Measurements from ENCODE around the gene HSPA4.

HSPA4 gene

DNA sequence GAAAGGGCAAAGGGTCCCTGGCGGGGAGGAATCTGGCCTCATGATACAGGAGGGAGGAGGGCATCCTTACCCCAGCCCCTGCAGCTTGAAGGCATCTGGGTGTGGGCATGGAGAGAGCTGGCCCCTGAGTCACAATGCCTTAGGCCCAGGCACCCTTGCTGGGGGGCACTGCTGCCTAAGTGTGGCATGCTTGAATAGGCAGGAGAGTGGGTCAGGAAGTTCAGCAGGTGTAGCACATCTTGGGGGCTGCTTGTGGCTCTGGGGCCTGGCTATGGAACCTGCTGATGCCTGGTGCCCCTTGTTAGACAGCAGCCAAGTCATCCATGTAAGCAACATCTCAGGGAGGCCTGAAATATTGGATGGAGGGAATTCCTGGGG lies 63.1 kb downstream of the HSPA4 start:
- Mint-ChIP-seq H3K27me3 (peaks cover 8% of the 10 kb centered on the region), H3K27ac (no peak overlapping the region), H3K4me3 (no peak overlapping the region), H3K4me1 (ENCODE audit: low read depth) (no peaks in the 10 kb centered on the region), H3K36me3 (ENCODE audit: low read depth) (no peaks in the 10 kb centered on the region), H3K9me3 (no peaks in the 10 kb centered on the region)
- intact Hi-C loops (cut with micrococcal nuclease): loop anchor here (5.0 kb wide), 3 partner anchors 132 to 827 kb away; no protein-coding TSS in a partner anchor

DNA sequence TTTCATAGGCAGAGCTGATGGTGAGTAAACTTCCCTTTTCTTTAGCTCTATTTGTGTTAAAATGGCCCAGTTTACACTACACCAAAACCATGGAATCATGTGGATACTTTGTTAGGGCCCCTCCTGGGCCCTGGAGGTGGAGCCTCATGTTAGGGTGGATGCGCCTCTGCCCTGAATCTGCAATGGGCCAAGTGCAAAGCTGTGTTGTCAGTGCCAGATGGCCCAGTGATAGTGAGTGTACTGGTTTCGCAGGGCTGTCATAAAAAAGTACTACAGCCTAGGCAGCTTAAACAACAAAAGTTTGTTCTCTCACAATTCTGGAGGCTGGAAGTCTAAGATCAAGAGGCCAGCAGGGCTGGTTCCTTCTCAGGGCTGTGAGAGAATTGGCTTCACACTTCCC lies 64.8 kb downstream of the HSPA4 start:
- H3K4me3 Mint-ChIP-seq: no peak overlapping the region
- intact Hi-C loops (cut with micrococcal nuclease): no loop called here
- H3K36me3 Mint-ChIP-seq (ENCODE audit: low read depth): no peaks in the 10 kb centered on the region
- no peaks in the 10 kb centered on the region for H3K9me3 Mint-ChIP-seq
- H3K4me1 Mint-ChIP-seq (ENCODE audit: low read depth): no peaks in the 10 kb centered on the region
- H3K27me3 Mint-ChIP-seq: no peaks in the 10 kb centered on the region
- H3K27ac Mint-ChIP-seq: no peak overlapping the region

DNA sequence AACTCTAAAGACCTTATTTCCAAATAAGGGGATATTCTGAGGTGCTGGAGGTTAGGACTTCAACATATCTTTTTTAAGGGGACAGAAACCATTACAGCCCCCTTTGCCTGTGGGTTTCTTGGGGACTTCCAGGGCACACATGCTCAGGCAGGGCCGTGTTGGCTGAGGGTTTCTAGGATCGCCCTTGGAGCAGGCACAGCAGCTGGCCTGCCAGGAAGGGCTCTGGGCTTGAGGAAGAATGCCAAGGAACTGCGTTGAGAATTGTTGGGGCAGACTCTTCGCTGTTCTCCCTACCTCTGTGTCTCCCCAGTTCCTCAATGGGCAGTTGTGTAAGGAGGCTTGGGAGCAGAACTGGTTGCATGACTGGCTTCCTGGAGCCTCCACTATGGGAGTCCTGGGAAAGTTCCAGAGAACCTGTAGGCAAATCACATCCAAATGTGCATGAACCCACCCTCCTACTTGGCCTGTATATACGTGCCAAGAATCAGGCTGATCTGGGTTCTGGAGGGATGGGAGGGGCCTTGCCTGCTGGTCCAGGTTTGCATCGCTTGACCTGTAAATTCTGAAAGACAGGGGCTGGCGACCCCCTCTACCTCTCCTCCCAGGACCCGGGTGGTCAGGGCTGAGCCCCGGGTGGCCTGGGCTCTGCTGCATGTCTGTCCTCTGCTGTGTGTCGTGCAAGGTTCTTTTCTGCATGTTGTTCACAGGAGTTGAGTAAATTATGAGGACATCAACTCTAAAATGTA lies 65.5 kb downstream of the HSPA4 start:
- no peaks in the 10 kb centered on the region for H3K27me3 Mint-ChIP-seq
- intact Hi-C loops (cut with micrococcal nuclease): no loop called here
- H3K27ac Mint-ChIP-seq: no peak overlapping the region
- no peak overlapping the region for H3K4me3 Mint-ChIP-seq
- H3K9me3 Mint-ChIP-seq: no peaks in the 10 kb centered on the region
- no peaks in the 10 kb centered on the region for H3K36me3 Mint-ChIP-seq (ENCODE audit: low read depth)
- H3K4me1 Mint-ChIP-seq (ENCODE audit: low read depth): no peaks in the 10 kb centered on the region

DNA sequence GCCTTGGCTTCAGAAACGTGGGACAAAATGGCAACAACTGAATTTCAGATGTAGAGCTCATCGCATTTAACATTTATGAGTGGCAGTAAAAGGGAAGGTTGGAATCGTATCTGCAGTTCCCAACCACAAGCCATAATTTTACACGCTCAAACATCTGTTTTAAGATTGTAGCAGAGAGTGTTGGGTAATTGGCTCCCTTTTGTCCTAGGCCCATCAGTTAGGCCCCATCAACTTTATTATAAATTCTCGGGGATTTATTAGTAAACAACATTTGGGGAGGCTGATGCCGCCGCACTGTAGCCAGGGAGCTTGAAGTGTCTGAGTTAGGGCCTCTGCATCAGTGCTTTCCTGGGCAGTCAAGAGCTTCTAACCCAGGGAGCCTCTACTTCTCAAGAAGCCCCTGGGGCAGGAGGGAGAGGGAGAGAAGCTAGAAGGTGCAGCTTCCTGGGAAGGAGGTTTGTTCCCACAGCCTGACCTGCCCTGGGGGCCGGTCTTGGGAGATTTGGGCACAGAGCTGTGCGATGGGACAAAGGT lies 66.2 kb downstream of the HSPA4 start:
- no peaks in the 10 kb centered on the region for H3K36me3 Mint-ChIP-seq (ENCODE audit: low read depth)
- no peaks in the 10 kb centered on the region for H3K9me3 Mint-ChIP-seq
- H3K4me3 Mint-ChIP-seq: no peak overlapping the region
- no peaks in the 10 kb centered on the region for H3K4me1 Mint-ChIP-seq (ENCODE audit: low read depth)
- H3K27me3 Mint-ChIP-seq: no peaks in the 10 kb centered on the region
- intact Hi-C loops (cut with micrococcal nuclease): no loop called here
- no peak overlapping the region for H3K27ac Mint-ChIP-seq

DNA sequence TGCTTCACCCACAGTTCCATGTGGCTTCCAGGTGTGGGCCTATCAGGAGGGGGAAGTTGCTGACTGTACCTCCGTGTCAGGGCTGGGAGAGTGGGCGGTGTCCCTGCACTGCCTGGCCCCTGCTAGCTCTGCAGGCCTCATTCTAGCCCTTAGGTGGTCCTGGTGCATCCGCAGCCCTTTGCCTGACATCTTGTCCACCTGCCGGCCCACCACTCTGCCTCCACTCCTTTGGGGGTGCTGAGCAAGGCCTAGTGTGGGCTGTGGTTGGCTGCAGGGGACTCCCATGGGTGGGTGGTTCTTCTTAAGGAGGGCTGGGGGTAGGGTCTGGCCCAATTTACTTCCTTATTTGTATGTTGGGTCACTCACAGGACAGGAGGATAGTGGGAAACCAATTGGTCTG lies 66.9 kb downstream of the HSPA4 start:
- Mint-ChIP-seq H3K4me1 (ENCODE audit: low read depth) (no peaks in the 10 kb centered on the region), H3K36me3 (ENCODE audit: low read depth) (no peaks in the 10 kb centered on the region), H3K27me3 (no peaks in the 10 kb centered on the region), H3K27ac (no peak overlapping the region), H3K9me3 (no peaks in the 10 kb centered on the region), H3K4me3 (no peak overlapping the region)
- intact Hi-C loops (cut with micrococcal nuclease): no loop called here

DNA sequence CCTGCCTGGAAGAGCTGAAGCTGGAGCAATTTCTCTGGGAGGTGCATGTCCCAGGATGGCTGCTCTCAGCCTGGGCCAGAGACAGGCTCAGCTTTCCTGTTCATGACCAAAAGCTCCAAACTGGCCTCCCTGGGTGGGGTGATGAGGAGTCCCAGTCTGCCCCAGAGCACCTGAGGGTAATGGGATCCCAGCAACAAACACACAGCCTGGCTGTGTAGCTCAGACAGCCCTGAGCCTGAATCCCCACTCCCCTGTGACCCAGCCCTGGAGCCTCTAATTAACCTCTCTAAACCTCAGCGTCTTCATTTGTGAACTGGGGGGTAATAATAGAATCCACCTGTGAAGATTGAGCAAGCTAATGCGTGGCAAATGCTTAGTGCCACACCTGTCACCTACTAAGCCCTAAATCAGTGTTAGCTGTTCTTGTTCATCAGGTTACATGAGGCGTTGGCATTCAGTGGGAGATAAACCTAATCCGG lies 67.5 kb downstream of the HSPA4 start:
- intact Hi-C loops (cut with micrococcal nuclease): no loop called here
- no peaks in the 10 kb centered on the region for H3K9me3 Mint-ChIP-seq
- H3K4me3 Mint-ChIP-seq: no peak overlapping the region
- H3K27ac Mint-ChIP-seq: no peak overlapping the region
- no peaks in the 10 kb centered on the region for H3K36me3 Mint-ChIP-seq (ENCODE audit: low read depth)
- no peaks in the 10 kb centered on the region for H3K27me3 Mint-ChIP-seq
- no peaks in the 10 kb centered on the region for H3K4me1 Mint-ChIP-seq (ENCODE audit: low read depth)

DNA sequence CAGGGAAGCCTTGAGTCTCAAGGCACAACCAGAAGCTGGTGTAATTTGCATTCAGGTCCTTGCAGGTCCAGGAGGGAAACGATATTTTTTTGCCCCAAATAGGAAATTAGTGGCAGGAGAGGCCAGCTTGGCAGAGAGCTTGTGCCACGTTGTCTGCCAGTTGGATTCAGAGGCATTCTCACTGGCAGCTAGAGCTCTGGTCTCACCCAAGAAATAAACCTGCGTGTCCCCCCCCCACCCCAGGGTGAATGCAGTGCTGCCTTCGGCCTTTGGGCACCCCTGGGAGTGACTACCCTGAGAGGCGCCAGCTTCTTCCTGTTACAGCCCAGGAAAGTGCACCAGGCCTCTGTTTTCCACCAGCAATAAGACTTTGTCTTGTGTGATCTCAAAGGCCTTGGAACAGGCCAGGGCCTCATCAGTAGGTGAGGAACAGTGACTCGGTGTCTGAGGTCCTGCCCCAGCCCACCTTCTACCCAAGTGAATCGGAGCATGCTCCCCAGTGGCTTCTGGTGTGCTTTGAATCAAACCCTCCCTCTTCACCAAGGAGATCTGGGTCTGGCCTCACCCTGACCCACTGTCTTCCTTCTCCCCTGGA lies 68.4 kb downstream of the HSPA4 start:
- Mint-ChIP-seq H3K27ac (no peak overlapping the region), H3K36me3 (ENCODE audit: low read depth) (no peaks in the 10 kb centered on the region), H3K9me3 (no peaks in the 10 kb centered on the region), H3K27me3 (no peaks in the 10 kb centered on the region), H3K4me3 (no peak overlapping the region), H3K4me1 (ENCODE audit: low read depth) (no peaks in the 10 kb centered on the region)
- intact Hi-C loops (cut with micrococcal nuclease): no loop called here

DNA sequence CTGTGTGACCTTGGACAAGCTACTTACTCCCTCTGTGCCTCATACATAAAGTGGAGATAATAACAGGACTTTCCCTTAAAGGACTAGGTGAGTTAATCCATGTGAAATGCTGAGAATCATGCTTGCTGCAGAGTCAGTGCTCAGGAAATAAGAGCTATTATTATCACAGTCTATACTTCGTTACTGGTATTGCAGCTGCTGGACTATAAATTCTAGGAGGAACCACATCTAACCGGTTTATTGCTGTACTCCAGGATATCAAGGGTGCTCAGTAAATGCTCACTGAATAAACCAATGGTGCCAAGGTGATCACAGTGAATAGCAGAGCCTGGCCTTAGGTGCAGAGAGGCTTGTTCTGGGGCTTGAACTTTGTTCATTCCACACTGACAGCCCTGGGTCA lies 69.3 kb downstream of the HSPA4 start:
- H3K27me3 Mint-ChIP-seq: no peaks in the 10 kb centered on the region
- H3K4me1 Mint-ChIP-seq (ENCODE audit: low read depth): no peaks in the 10 kb centered on the region
- H3K27ac Mint-ChIP-seq: no peak overlapping the region
- no peak overlapping the region for H3K4me3 Mint-ChIP-seq
- intact Hi-C loops (cut with micrococcal nuclease): no loop called here
- no peaks in the 10 kb centered on the region for H3K9me3 Mint-ChIP-seq
- no peaks in the 10 kb centered on the region for H3K36me3 Mint-ChIP-seq (ENCODE audit: low read depth)

DNA sequence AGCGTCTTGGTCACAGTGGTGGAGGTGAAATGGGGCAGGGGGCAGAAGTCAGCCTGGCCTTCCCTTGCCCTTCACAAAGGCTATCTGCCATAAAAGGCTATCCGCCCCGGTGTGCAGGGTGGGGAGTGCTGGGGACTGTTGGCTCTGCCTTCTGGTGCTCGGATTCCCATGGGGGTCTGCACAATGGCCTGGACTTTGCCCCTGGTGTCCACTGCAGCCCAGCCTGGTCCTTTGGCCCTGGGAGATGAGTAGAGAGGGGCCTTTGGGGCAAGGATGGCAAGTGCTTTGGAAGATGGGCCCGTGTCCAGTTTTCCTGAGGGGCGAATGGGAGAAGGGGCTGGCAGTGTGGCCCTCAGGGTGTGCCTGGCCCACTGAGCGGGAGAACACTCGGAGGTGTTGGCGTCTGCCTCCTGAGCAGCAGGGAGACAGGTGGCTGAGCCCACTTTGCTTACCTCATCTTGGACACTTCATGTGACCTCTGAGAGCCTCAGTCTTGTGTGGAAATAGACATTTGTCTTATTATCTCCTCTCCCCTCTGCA lies 69.9 kb downstream of the HSPA4 start:
- Mint-ChIP-seq H3K4me1 (ENCODE audit: low read depth) (no peaks in the 10 kb centered on the region), H3K36me3 (ENCODE audit: low read depth) (no peaks in the 10 kb centered on the region), H3K9me3 (no peaks in the 10 kb centered on the region), H3K27ac (no peak overlapping the region), H3K4me3 (no peak overlapping the region), H3K27me3 (no peaks in the 10 kb centered on the region)
- intact Hi-C loops (cut with micrococcal nuclease): no loop called here

DNA sequence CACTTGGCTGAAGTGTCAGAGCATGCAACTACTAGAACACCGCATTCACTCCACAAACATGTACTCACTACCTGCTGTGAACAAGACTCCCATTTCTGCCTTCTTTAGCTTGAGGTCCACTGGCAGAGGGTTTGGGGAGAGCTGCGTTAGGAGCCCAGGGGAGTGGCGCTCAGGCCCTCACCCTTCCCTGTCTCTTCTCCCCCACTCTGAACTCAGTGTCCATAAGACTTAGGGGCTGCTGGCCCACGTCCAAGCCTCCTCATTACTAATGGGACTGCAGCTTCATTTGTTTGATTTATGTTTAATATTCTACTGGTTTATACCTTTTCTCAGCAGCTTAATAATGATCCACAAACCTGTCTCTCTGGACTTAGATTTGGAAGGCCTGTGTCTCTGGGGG lies 70.9 kb downstream of the HSPA4 start:
- no peaks in the 10 kb centered on the region for H3K36me3 Mint-ChIP-seq (ENCODE audit: low read depth)

DNA sequence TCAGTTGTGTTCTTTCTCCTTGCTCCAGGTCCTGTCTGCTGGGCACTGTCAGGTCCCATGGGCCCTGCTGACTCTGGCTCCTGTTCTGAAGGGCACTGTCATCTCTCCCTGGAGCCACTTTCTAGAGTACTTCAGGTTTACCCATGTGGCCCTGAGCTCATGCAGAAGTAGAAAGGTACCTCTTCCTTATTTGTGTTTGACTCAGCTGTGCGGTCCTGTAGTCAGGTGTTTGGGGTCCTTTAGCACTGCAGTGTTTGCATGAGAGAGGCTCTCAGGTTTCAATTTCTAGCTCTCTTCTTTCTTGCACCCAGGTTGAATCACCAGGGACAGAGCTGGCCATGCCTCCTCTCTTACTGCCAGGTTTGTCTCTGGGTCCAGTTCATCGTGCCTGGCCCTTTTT lies 71.5 kb downstream of the HSPA4 start:
- H3K4me3 Mint-ChIP-seq: no peak overlapping the region
- no peaks in the 10 kb centered on the region for H3K4me1 Mint-ChIP-seq (ENCODE audit: low read depth)
- no peaks in the 10 kb centered on the region for H3K36me3 Mint-ChIP-seq (ENCODE audit: low read depth)
- H3K27me3 Mint-ChIP-seq: no peaks in the 10 kb centered on the region
- no peaks in the 10 kb centered on the region for H3K9me3 Mint-ChIP-seq
- intact Hi-C loops (cut with micrococcal nuclease): no loop called here
- no peak overlapping the region for H3K27ac Mint-ChIP-seq

More for the DNA sequence above, 70.9 kb downstream of the HSPA4 start:
- Mint-ChIP-seq H3K4me1 (ENCODE audit: low read depth) (no peaks in the 10 kb centered on the region), H3K27ac (no peak overlapping the region), H3K9me3 (no peaks in the 10 kb centered on the region), H3K4me3 (no peak overlapping the region), H3K27me3 (no peaks in the 10 kb centered on the region)
- intact Hi-C loops (cut with micrococcal nuclease): no loop called here

DNA sequence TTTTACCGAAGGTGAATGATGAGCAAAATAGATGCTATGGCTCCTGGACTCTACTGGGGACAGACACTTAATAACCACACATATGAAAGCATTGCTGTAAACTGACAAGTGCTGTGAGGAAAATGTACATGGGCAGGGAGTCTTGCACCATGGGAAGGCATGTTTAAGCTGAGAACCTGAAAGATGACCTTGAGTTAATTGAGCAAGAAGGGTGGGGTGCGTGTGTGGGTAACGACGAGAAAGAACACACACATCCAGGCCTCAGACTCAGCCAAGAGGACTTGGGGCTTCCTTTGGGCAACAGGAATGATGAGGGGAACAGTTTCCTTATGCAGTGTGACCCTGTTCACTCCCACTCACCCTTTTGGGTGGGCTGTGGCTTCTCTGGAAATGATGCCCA lies 73.1 kb downstream of the HSPA4 start:
- Mint-ChIP-seq H3K4me1 (ENCODE audit: low read depth) (peaks cover under 1% of the 10 kb centered on the region), H3K36me3 (ENCODE audit: low read depth) (no peaks in the 10 kb centered on the region)
- intact Hi-C loops (cut with micrococcal nuclease): no loop called here

DNA sequence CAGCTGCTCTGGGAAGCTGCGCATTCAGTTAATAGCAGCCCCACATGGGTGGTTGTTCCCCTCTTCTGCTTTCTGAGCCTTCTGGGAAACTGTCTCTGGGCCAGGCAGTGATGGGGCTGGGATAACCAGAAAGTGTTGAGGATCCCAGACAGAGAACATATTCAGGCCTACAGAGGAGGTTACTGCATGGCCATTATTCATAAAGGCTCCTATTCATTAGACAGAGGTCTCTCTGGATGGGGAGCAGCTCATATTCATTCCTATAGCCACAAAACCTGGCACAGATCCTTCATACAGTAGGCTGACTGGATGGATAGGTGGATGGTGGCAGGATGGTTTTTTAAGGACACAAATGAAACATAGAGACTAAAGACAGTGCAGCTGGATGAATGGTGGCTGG lies 76.3 kb downstream of the HSPA4 start:
- no peak overlapping the region for H3K27ac Mint-ChIP-seq
- H3K27me3 Mint-ChIP-seq: no peaks in the 10 kb centered on the region
- no peak overlapping the region for H3K4me3 Mint-ChIP-seq
- intact Hi-C loops (cut with micrococcal nuclease): no loop called here
- no peaks in the 10 kb centered on the region for H3K36me3 Mint-ChIP-seq (ENCODE audit: low read depth)
- H3K4me1 Mint-ChIP-seq (ENCODE audit: low read depth): peaks cover 10% of the 10 kb centered on the region
- H3K9me3 Mint-ChIP-seq: no peaks in the 10 kb centered on the region

More for the DNA sequence above, 73.1 kb downstream of the HSPA4 start:
- Mint-ChIP-seq H3K9me3 (no peaks in the 10 kb centered on the region), H3K27me3 (no peaks in the 10 kb centered on the region), H3K4me3 (no peak overlapping the region), H3K27ac (no peak overlapping the region)

DNA sequence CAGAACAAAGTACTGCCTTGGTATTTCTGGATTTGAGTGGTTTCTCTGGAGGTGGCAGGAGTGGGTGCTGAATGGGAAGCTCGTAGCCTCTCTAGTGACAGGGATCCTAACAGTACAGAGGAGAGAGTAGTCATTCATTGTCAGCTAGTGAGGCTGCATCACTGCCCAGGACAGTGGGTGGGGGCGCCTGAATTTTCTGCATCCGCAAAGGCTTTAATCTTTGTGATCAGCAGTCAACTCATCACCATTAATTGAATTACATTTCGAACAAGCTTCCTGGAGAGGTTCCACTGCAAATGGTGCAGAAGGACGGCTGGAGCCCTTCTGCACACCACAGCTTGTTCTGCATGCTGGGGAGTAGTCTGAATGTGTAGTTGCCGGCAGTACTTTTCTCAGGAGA lies 77.5 kb downstream of the HSPA4 start:
- Mint-ChIP-seq H3K27ac (no peak overlapping the region), H3K9me3 (no peaks in the 10 kb centered on the region), H3K27me3 (no peaks in the 10 kb centered on the region), H3K4me1 (ENCODE audit: low read depth) (peaks cover 10% of the 10 kb centered on the region), H3K36me3 (ENCODE audit: low read depth) (no peaks in the 10 kb centered on the region), H3K4me3 (no peak overlapping the region)
- intact Hi-C loops (cut with micrococcal nuclease): no loop called here
